Stimulated activated naive CD4-positive, alpha-beta T cell (primary cell): ENCODE measurements around the gene CCDC50.

Experiments
- DNase-seq, 6 experiments: peaks; one replicate each; lab custom pipeline; 2025; lab: John Stamatoyannopoulos, UW

The CCDC50 gene, protein sequence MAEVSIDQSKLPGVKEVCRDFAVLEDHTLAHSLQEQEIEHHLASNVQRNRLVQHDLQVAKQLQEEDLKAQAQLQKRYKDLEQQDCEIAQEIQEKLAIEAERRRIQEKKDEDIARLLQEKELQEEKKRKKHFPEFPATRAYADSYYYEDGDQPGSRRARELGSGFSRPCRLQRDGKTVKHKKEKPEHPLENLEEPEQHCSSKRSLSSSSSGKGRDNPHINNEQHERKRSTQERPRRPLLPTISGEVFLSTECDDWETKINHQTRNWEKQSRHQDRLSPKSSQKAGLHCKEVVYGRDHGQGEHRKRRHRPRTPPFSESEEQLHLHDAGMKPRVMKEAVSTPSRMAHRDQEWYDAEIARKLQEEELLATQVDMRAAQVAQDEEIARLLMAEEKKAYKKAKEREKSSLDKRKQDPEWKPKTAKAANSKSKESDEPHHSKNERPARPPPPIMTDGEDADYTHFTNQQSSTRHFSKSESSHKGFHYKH

DNA sequence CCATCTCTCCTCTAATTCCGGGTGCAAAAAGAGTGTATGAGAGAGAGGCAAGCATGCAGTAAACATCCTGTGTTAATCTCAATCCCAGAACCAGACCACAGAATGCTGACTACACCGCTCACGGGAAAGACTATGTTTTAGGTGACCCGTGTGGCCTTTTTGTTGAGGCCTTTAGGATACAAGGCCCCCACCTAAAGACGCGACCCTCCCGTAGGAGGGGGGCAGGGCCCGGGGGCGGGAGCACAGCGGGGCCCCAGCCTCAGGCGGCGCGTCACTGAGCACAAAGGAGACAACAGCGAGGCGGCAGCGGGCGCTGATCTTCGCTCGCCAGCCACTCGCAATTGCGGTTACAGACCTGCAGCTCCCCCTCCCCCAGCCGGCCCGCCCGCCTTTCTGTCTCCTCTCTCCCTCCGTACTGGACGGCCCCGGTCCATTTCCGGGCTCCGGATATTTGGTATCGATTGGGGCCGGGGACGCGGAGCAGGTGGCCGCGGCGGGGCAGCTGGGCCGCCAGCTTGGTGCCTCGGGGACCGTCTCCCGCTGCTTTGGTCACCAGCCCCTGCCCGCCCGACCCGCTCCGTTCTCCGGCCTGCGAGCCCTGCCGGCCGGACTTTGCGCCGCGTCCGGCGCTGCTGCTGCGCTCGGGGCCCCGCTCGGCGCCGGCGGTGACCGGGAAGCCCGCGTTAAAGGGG is at the start of gene CCDC50:
CCDC50 (plus strand) TSS at position 433 of the 692 bp plus-strand sequence. CDS start 281 bp downstream, outside the sequence.
- DNase-seq: peak in 3 of 6 experiments; percentile 1 to 37 (median 26)

DNA sequence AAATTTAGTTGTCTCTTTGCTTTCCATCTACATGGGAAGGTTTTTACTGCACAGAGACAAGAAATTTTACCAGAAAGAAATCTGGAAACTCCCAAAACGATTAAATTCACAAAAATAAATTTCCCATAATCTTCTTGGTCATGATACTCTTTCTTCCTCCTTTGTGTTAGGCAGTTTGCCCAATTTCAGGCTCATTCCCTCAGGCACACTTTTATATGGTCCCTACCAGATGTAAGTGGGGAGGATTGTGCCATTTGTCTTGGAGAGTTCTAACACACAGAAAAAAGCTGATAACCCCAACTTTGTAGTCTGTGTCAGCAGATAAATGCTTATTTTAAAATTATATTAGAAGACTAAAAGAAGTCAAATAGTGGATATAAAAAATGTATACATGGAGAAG is 49.1 kb upstream of the CCDC50 start:
- no peak for DNase-seq

DNA sequence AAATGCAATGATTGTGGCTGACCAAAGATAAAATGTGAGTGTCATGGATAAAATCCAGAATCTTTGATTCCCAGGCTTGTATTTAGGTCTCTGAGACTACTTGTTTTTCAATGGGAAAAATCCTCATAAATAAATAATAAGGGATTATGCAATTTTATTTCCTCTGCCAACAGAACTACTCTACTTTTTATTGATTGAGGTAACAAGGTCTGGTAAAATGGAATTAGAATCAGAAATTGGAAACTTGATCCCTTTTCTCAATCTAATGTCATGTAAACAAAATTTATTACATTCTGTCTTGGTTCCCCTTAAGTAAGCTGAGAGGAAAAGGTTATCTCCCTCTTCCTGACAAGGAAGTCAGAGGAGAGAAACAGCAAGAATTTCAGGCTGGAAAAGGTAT is 48.3 kb upstream of the CCDC50 start:
- DNase-seq: no peak

DNA sequence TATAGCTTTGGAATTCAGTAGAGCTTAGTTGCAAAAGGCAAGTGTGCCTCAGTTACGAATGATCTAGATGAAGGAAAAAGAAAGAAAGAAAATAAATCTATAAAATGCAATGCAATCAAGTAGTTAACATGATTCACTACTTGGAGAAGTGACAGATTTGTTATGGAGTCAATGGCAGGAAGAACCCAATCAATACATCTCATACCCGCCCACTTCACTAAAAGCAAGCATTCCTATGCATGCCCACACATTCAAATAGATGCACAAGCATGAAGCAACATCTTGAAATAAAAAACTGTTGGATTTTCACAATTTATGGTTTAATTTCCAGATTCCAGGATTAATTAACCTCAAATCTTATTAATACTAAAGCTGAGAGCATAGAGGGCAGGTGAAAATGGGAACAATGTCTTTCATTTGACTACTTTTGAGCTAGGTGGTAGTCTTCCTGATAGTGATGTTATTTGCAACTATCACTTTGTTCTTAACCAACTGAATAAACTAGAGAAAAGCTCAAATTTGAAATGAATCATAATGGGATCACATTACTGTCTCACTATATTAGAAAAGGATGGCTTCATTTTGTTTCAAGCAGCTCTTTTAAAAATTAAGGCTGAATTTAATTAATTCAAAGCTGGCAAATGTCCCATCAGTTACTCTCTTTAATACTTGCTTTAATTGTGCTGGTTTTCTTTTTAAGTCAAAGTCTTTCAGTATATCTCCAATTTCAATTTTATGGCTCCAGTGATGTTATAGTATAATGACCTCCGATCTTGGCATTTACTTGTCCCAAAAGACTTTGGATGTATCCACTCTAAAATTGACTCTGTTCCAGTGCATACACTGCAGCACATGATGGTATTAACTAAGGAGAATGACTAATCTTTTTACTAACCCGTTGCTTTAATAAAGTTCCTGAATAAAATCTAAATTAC is 46.7 kb upstream of the CCDC50 start:
- no peak for DNase-seq

DNA sequence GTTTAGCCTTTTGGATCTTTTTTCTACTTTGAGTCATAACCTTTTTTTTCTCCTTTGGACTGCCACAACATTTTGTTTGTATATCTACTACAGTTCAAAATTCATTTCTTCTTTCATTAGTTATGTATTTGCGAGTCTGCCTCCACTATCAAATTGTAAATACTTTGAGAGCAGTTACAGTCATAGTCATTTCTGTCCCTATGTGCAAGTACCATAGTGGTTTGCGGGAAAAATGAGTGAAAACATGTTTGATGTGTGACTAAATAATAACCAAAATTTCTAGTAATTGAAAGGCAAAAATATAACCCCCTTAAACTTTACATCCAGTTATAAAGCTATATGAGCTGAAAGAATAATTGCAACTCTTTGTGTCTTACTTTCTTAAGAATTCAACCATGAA is 45.8 kb upstream of the CCDC50 start:
- no peak for DNase-seq

DNA sequence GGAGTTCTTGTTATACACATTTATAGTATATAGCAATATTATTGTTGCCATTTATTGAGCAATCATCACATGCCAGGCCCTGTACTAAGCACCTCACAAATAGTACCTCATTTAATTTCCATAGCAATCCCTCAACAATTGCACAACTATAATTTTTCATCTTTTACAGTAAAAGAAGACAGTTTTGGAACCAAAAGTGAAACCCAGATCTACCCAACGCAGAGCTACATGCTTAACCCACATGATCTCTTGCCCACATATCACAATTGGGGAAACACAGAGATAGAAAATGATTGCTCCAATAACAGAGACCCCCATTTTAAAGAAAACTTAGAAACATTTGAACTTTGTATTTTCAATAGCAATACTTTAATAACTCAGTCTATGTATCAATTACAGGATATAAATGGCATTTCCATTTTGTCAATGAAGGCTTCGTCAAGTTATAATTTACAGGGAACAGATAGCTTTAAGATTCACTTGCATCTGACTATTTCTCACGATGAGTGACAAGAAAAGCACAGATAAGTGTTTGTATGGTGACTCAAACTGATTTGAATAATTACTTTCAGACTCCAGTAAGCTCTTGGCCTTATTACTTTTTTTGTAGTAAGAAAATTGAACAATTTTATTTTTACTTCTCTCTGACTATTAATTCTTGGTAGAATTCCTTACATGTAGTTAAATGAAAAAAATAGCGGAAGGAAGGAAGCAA is 38.7 kb upstream of the CCDC50 start:
- DNase-seq: no peak

DNA sequence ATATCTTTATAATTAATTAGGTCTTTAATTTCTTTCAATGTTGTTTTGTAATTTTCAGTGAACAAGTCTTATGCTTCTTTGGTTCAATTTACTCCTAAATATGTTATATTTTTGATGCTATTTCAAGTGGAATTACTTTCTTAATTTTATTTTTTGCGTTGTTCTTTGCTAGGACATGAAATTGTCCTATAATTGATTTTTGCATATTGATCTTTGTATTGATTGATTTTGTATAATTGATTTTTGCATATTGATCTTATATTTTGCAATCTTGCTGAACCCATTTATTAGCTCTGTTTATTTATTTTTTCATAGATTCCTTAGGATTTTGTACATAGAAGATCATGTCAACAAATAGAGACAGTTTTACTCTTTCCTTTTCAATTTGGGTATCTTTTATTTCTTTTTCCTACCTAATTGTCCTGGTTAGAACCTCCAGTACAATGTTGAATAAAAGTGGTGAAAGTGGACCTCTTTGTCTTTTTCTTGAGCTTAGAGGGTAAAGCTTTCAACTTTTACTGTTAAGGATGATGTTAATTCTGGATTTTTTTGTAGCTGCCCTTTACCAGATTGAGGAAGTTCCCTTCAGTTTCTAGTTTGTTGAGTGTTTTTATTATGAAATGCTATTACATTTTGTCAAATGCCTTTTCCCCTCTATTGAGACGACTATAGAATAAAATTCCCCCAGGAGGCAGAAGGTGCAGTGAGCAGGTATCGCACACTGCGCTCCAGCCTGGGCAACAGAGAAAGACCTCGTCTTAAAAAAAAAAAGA is 36.8 kb upstream of the CCDC50 start:
- no peak for DNase-seq

DNA sequence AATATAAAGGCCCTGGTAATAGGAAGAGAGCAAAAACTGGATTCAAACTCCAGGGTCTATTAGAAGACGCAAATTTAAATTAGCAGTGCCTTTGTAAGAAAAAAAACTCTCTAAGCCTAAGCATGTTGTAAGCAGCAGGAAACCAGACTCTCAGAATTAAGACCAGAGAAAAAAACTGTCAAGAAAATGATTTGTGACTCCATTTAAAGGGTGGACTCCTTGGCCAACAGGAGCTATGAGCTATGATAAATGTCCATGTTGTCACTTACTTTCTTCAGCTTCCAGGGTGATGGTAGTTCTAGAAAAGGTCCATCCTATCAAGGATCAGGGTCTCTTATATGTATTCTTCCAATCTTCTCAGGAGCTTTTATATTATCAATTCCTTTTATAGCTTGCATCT is 34.9 kb upstream of the CCDC50 start:
- DNase-seq: no peak

DNA sequence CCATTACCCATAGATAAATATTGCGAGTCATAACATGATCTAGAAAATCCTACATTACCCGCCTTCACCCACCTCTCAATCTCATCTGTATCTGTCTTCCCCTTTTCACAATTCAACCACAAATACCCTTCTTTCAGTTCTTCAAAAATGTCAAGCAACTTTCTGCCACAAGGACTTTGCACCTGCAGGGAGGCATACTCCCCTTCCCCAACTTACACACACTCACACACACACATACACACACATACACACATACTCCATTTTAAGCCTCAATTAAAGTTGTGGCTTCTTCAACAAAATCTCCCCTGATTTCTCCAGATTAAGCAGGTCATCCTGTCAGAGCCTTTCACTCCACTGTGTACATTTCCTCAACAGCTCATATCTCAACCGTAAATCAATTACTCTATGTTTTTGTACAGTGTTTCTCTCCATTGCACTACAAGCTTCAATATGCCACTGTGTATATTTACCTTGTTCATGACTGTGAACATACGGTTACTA is 33.1 kb upstream of the CCDC50 start:
- DNase-seq: no peak

DNA sequence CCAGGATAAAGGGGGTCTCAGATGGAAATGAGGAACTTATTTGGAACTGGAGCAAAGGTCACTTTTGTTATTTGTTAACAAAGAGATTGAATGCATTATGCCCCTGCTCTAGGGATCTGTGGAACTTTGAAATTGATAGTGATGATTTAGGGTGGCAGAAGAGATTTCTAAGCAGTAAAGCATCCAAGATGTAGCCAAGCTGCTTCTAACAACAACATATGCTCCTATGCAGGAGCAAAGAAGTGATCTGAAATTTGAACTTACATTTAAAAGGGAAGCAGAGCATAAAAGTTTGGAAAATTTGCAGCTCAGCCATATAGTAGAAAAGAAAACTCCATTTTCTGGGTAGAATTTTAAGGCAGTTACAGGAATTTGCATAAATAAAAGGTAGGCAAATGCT is 30.3 kb upstream of the CCDC50 start:
- DNase-seq: no peak

DNA sequence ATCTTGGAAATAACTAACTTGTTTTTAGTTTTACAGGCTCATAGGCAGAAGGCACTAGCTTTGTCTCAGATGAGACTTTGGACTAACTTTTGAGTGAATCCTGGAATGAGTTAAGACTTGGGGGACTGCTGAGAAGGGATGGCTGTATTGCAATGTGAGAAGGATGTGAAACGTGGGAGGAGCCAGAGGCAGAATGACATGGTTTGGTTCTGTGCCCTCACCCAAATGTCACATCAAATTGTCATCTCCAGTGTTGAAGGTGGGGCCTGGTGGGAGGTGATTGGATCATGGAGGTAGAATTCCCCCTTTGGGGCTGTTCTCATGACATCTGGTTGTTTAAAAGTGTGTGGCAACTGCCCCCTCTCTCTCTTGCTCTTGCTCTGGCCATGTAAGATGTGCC is 28.8 kb upstream of the CCDC50 start:
- DNase-seq: no peak

DNA sequence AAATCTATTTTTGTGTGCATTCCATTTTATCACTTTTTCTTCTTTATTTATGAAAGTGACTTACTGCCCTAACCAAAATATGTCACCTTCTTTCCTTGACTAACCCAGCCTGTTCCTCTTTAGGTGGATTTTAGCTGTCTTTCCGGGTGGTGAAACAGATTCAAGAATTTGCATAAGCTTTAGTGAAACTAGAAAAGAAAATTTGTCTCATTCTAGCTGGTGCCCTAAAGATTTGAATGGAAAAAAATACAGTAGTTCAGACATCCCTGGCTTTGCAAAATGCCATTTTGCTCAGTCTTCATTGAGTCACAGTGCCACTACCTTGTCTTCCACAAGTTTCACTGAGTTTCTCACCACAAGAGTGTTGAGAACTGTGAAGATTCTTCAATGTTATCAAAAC is 28.2 kb upstream of the CCDC50 start:
- DNase-seq: no peak

DNA sequence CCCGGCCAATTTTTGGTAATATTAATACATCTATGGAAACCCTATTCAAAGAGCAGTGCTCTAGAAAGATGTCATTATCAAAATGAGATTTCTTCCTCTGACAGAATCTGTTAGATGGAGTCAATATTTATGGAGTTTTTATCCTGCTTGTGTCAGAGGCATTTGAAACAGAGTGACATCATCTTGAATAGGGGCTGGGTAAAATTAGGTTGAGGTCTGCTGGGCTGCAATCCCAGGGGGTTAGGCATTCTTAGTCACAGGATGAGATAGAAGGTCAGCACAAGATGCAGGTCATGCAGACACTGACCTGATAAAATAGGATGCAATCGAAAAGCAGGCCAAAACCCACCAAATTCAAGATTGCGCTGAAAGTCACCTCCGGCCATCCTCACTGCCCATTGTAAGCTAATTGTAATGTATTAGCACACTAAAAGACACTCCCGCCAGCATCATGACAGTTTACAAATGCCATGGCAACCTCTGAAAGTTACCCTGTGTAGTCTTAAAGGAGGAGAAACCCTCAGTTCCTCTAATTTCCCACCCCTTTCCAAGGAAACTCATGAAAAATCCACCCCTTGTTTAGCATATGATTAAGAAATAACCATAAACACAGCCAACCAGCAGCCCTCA is 27.3 kb upstream of the CCDC50 start:
- DNase-seq: no peak

DNA sequence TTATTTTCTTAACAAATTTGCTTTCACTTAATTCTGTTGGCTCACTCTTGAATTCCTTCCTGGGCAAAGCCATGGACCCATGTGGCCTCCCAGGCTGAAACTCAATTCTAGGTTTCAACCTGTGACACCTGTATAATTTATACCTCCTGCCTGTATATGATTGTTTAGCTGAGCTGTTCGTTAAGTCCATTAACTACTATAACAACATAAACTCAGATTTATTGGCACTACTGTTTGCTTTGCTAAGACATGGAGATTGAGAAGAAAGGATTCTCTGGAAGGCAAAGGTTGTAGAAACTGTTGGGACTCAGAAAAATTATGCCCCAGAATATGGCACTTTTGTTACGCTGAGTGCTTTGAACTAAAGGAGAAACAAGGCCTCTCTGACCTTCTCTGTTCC is 26.7 kb upstream of the CCDC50 start:
- no peak for DNase-seq

DNA sequence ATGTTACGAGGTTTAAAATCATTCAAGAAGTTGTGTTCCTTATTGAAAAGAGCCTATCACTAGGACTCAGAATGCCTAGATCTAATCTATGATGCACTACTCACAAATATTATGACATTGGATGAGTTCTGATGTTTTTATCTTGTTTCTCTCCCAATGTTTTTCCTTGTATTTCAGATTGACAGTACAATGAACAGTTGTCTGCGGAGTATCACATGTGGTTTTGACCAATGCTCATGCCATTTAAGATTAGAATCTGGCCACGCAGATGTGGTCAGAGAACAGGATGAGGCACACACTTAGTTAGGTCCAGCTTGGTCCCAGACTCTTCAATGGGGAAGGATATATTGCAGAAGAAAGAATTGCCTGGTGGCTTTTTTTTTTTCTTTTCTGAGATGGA is 25.6 kb upstream of the CCDC50 start:
- no peak for DNase-seq

DNA sequence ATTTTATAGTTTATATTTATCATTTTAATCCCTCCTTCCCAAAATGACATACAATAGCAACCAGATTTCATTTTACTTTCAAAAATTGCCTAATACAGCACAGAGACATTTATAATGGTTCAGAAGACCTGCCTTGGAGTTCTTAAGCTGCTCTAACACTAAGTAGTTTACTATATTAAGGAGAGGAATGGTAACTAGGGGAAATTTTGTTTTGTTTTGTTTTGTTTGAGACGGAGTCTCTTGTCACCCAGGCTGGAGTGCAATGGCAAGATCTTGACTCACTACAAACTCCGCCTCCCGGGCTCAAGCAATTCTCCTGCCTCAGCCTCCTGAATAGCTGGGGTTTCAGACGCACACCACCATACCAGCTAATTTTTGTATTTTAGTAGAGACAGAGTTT is 22.8 kb upstream of the CCDC50 start:
- no peak for DNase-seq

DNA sequence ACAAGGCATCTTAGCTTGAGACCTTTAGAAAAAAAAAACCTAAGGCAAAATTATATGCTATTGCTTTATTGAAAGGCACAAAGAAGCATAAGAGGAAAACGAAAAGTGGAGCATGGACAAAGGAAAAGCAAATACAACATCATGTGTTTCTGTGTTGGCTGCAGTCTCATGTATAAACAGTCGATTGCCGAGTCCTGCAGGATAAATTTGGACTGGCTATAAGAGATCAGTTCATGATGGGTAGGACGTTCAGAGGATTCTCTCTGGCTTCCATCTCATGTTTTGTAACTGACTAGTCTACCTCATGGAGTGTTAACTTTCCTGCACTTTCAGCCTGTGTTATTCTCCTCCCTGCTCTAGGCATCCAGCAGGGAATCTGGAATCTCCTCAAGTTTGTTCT is 21.9 kb upstream of the CCDC50 start:
- no peak for DNase-seq

DNA sequence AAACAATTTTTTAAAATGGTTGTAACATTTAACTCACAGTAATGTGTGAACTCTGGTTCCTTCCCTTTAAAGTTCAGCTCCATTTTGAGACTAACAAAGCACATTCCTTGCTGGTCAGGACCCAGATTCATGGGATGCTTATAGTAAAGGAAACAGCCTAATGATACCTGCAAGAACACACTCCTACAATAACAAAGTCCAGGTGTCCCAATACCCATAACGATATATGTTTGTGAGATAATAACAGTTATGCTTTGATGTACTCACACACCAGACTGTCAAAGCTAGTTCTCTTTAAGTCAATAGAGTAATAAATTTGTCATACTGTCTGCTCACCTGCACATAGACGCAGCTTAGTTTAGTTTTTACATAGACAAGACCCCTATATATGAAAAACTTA is 15.9 kb upstream of the CCDC50 start:
- no peak for DNase-seq

DNA sequence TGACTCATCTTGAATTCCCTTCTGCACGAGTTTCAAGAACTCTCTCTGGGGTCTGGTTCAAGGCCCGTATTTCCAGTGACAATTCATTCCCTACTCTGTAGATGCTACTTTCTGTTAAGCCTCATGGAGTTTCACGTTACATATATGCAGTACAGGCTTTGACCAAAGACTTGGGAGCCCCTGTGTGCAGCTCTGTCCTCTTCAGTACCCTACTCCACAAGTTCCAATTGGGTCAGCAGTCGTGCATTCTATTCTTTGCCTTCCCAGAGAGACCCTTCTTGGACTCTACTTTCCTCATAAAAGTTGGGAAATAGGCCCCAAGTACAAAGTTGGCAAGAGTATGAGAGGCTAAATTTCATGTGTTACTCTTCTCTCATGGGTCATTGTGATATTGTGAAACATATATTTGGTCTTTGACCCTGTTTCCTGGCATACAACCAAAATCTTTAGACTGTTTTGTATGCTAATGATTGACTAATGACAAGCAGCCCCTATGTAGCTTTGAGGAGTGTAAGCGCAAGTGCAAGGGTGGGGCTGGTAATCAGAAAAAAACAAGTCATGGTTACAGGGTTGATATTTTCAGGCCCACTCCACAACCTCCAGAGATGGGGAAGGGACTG is 15.0 kb upstream of the CCDC50 start:
- no peak for DNase-seq
